Naive thymus-derived CD4-positive, alpha-beta T cell (primary cell): Measurements from ENCODE around the gene HHIPL2. TPM values are rescaled to one million over a fixed set of nuclear protein-coding genes. Genes with fewer than 3 reads are reported as not detected.

Source experiments
- ATAC-seq: fragments of 150-1000 bp; cut with Tn5 transposase; 2 replicates; pipeline ENCODE4 v1.10.0; 2021; ENCODE audit warnings: mild to moderate bottlenecking, moderate library complexity
- CTCF ChIA-PET: fragments of 350-600 bp; sonication (Branson Sonifier 250); formaldehyde crosslinking; loops from one replicate; lab custom pipeline; 2021; ENCODE audit warnings: antibody characterized with exemption; lab: Charles Lee
- POLR2A ChIA-PET: fragments of 350-600 bp; sonication (Branson Sonifier 250); formaldehyde crosslinking; loops from one replicate; lab custom pipeline; 2021; ENCODE audit warnings: antibody characterized with exemption, inconsistent platforms; lab: Charles Lee
- DNase-seq, 9 donors: peaks; one replicate each; pipeline versions ENCODE4 v3.0.0 to v3.0.0-alpha.2; 2020 to 2022; ENCODE audit warnings: mixed read lengths in 1 of 9
- H3K27ac ChIP-seq: one replicate; pipeline ENCODE4 v1.7.0; 2013; ENCODE audit warnings: mild to moderate bottlenecking, low read depth, low read length, moderate library complexity
- H3K27me3 ChIP-seq, 2 donors: one replicate each; pipeline ENCODE4 v1.7.0; 2013; ENCODE audit warnings: low read length in 2 of 2, mild to moderate bottlenecking in 2 of 2, moderate library complexity in 2 of 2; ENCODE audit not compliant: control insufficient read depth in 2 of 2, insufficient read depth in 2 of 2
- H3K36me3 ChIP-seq, 3 experiments: 1 replicate in 2 of 3; 2 replicates in 1 of 3; pipeline ENCODE4 v1.7.0; 2013; ENCODE audit warnings: low read length in 3 of 3, mild to moderate bottlenecking in 3 of 3, moderate library complexity in 1 of 3; ENCODE audit not compliant: insufficient read depth in 3 of 3, control insufficient read depth in 2 of 3
- H3K4me1 ChIP-seq, 2 donors: one replicate each; pipeline ENCODE4 v1.7.0; 2013; ENCODE audit warnings: low read length in 2 of 2, mild to moderate bottlenecking in 2 of 2, moderate library complexity in 1 of 2; ENCODE audit not compliant: control insufficient read depth in 2 of 2, insufficient read depth in 2 of 2
- H3K4me3 ChIP-seq: 2 replicates; pipeline ENCODE4 v1.7.0; 2013; ENCODE audit warnings: mild to moderate bottlenecking, low read length
- H3K9me3 ChIP-seq, 3 experiments: 1 replicate in 2 of 3; 2 replicates in 1 of 3; pipeline ENCODE4 v1.7.0; 2013; ENCODE audit warnings: low read length in 3 of 3; ENCODE audit not compliant: control insufficient read depth in 2 of 3
- H3K27ac Mint-ChIP-seq, 9 donors: one replicate each; pipeline ENCODE4 v1.8.0; 2020 to 2022; ENCODE audit warnings: mixed read lengths in 9 of 9, mild to moderate bottlenecking in 8 of 9, moderate library complexity in 5 of 9, inconsistent platforms in 2 of 9
- H3K27me3 Mint-ChIP-seq, 5 donors: one replicate each; pipeline ENCODE4 v1.8.0; 2021 to 2022; ENCODE audit warnings: mixed read lengths in 5 of 5, mild to moderate bottlenecking in 1 of 5
- H3K36me3 Mint-ChIP-seq, 5 donors: one replicate each; pipeline ENCODE4 v1.8.0; 2020 to 2022; ENCODE audit warnings: mixed read lengths in 5 of 5, mild to moderate bottlenecking in 3 of 5, inconsistent platforms in 1 of 5
- H3K4me1 Mint-ChIP-seq, 7 donors: one replicate each; pipeline ENCODE4 v1.8.0; 2020 to 2022; ENCODE audit warnings: mixed read lengths in 7 of 7, mild to moderate bottlenecking in 3 of 7, inconsistent platforms in 1 of 7
- H3K4me3 Mint-ChIP-seq, 10 donors: one replicate each; pipeline ENCODE4 v1.8.0; 2020 to 2022; ENCODE audit warnings: mild to moderate bottlenecking in 10 of 10, mixed read lengths in 10 of 10, moderate library complexity in 6 of 10, inconsistent platforms in 2 of 10
- H3K9me3 Mint-ChIP-seq, 11 donors: one replicate each; pipeline ENCODE4 v1.8.0; 2020 to 2022; ENCODE audit warnings: mixed read lengths in 11 of 11, mild to moderate bottlenecking in 4 of 11, inconsistent platforms in 1 of 11, moderate library complexity in 1 of 11
- intact Hi-C, 2 donors: fragments of 100-400 bp; cut with micrococcal nuclease; formaldehyde crosslinking; loops; one replicate each; pipeline ENCODE4 v1.15.1; 2023
- polyA plus RNA-seq, 2 donors: library from polyadenylated mRNA; unstranded; fragments of 300-500 nt; fragmentation: Illumina TruSeq; gene quantifications; one replicate each; pipeline ENCODE4 v1.2.3, GENCODE V29; 2021
- total RNA-seq, 6 experiments: library from RNA in 5 of 6; stranded (reverse) in 5 of 6; gene quantifications; 1 replicate in 5 of 6; 2 replicates in 1 of 6; pipeline ENCODE4 v1.2.3 and lab custom pipeline; 2021 to 2026

Gene HHIPL2
- total and polyA plus RNA-seq, 7 experiments from 2014 or later: 0.17 to 0.98 (median 0.49) TPM; not detected in 2

GRCh38 chr1:222530852-222531251 lies 17.1 kb downstream of the HHIPL2 start:
- Mint-ChIP-seq H3K27ac (no peak overlapping the region), H3K27me3 (peaks cover 5 to 14% (median 10%) of the 10 kb centered on the region in 5 donors), H3K4me1 (no peaks in the 10 kb centered on the region), H3K9me3 (peaks cover 0 to 9% (median 7%) of the 10 kb centered on the region in 11 donors), H3K4me3 (no peak overlapping the region), H3K36me3 (peaks cover 0 to 11% (median 8%) of the 10 kb centered on the region in 5 donors)
- intact Hi-C loops: no loop called here
- DNase-seq: no peak
- Histone ChIP-seq H3K27ac (no peak overlapping the region), H3K27me3 (no peaks in the 10 kb centered on the region), H3K4me3 (no peak overlapping the region), H3K4me1 (no peaks in the 10 kb centered on the region), H3K36me3 (no peaks in the 10 kb centered on the region), H3K9me3 (no peaks in the 10 kb centered on the region)
- ChIA-PET CTCF (interaction anchor here (0.9 kb wide), 1 partner anchor 12 kb away, joined by 4 read pairs; no protein-coding TSS in a partner anchor), POLR2A (no interaction called here)
- ATAC-seq: no peak

GRCh38 chr1:222529916-222530315 lies 18.0 kb downstream of the HHIPL2 start:
- POLR2A ChIA-PET: no interaction called here
- H3K27me3 Mint-ChIP-seq: peaks cover 10 to 12% (median 11%) of the 10 kb centered on the region in 5 donors

GRCh38 chr1:222529181-222529580 lies 18.7 kb downstream of the HHIPL2 start:
- Mint-ChIP-seq H3K9me3 (peaks cover 0 to 9% (median 6%) of the 10 kb centered on the region in 11 donors), H3K27me3 (peaks cover 8 to 12% (median 11%) of the 10 kb centered on the region in 5 donors), H3K4me1 (no peaks in the 10 kb centered on the region), H3K36me3 (peaks cover 0 to 11% (median 8%) of the 10 kb centered on the region in 5 donors), H3K27ac (no peak overlapping the region), H3K4me3 (no peak overlapping the region)
- POLR2A ChIA-PET: no interaction called here
- H3K4me3 ChIP-seq: no peak overlapping the region
- no peaks in the 10 kb centered on the region for H3K27me3 ChIP-seq
- no peaks in the 10 kb centered on the region for H3K4me1 ChIP-seq
- H3K9me3 ChIP-seq: no peaks in the 10 kb centered on the region
- H3K27ac ChIP-seq: no peak overlapping the region
- no peaks in the 10 kb centered on the region for H3K36me3 ChIP-seq
- CTCF ChIA-PET: no interaction called here
- intact Hi-C loops: no loop called here
- ATAC-seq (no peak), DNase-seq (no peak)

More at GRCh38 chr1:222529916-222530315, 18.0 kb downstream of the HHIPL2 start:
- Mint-ChIP-seq H3K9me3 (peaks cover 0 to 9% (median 7%) of the 10 kb centered on the region in 11 donors), H3K4me1 (no peaks in the 10 kb centered on the region), H3K36me3 (peaks cover 0 to 11% (median 8%) of the 10 kb centered on the region in 5 donors), H3K27ac (no peak overlapping the region), H3K4me3 (no peak overlapping the region)
- Histone ChIP-seq H3K9me3 (no peaks in the 10 kb centered on the region), H3K27me3 (no peaks in the 10 kb centered on the region), H3K36me3 (no peaks in the 10 kb centered on the region), H3K4me1 (no peaks in the 10 kb centered on the region), H3K27ac (no peak overlapping the region), H3K4me3 (no peak overlapping the region)
- no peak for ATAC-seq
- no peak for DNase-seq
- intact Hi-C loops: no loop called here
- CTCF ChIA-PET: no interaction called here

- ATAC-seq: no peak
- no peaks in the 10 kb centered on the region for H3K36me3 ChIP-seq
- no peaks in the 10 kb centered on the region for H3K27me3 ChIP-seq
- H3K4me1 ChIP-seq: no peaks in the 10 kb centered on the region
- Mint-ChIP-seq H3K9me3 (peaks cover 0 to 17% (median 8%) of the 10 kb centered on the region in 11 donors), H3K36me3 (peaks cover 0 to 13% (median 8%) of the 10 kb centered on the region in 5 donors), H3K27ac (no peak overlapping the region), H3K4me3 (no peak overlapping the region), H3K4me1 (no peaks in the 10 kb centered on the region), H3K27me3 (peaks cover 5 to 12% (median 10%) of the 10 kb centered on the region in 5 donors)
- H3K27ac ChIP-seq: no peak overlapping the region
- intact Hi-C loops: no loop called here
- H3K4me3 ChIP-seq: no peak overlapping the region
- POLR2A ChIA-PET: no interaction called here
- CTCF ChIA-PET: no interaction called here
- no peak for DNase-seq
- H3K9me3 ChIP-seq: no peaks in the 10 kb centered on the region
Measured at GRCh38 chr1:222525951-222526350, 22.0 kb downstream of the HHIPL2 start.

DNA sequence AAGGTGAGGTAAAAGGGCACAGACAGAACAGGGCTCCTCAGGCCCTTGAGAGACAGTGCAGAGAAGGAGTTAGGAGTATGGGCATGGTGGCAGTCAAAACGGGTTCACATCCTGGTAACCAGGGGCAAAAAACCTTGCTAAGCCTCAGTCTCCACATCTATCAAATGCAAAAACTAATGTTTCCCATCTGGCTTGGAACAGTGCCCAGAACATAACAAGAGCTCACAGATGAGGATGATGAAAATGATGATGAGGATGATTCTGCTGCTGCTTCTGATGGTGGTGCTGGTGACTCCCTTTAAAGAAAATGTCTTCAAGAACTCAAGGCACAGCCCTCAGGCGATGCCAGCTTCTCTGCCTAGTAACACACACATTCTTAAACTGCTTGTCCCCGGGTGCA lies 24.1 kb downstream of the HHIPL2 start:
- no peaks in the 10 kb centered on the region for H3K36me3 ChIP-seq
- intact Hi-C loops: no loop called here
- H3K4me1 ChIP-seq: no peaks in the 10 kb centered on the region
- H3K27me3 ChIP-seq: no peaks in the 10 kb centered on the region
- Mint-ChIP-seq H3K27ac (no peak overlapping the region), H3K9me3 (peaks cover 0 to 20% (median 8%) of the 10 kb centered on the region in 11 donors), H3K4me1 (no peaks in the 10 kb centered on the region), H3K4me3 (no peak overlapping the region), H3K36me3 (peaks cover 0 to 13% (median 8%) of the 10 kb centered on the region in 5 donors), H3K27me3 (peaks cover 0 to 8% (median 4%) of the 10 kb centered on the region in 5 donors)
- no peaks in the 10 kb centered on the region for H3K9me3 ChIP-seq
- no peak for ATAC-seq
- CTCF ChIA-PET: no interaction called here
- no peak overlapping the region for H3K27ac ChIP-seq
- no peak overlapping the region for H3K4me3 ChIP-seq
- DNase-seq: no peak
- POLR2A ChIA-PET: no interaction called here

GRCh38 chr1:222522105-222522915 lies 25.6 kb downstream of the HHIPL2 start:
- H3K27me3 ChIP-seq: no peaks in the 10 kb centered on the region
- Mint-ChIP-seq H3K9me3 (peaks cover 0 to 14% (median 5%) of the 10 kb centered on the region in 11 donors), H3K4me3 (no peak overlapping the region), H3K36me3 (peaks cover 0 to 7% (median 2%) of the 10 kb centered on the region in 5 donors), H3K27ac (no peak overlapping the region), H3K27me3 (peaks cover 0 to 8% (median 4%) of the 10 kb centered on the region in 5 donors), H3K4me1 (no peaks in the 10 kb centered on the region)
- no peaks in the 10 kb centered on the region for H3K9me3 ChIP-seq
- no peak for ATAC-seq
- intact Hi-C loops: no loop called here
- ChIA-PET CTCF (no interaction called here), POLR2A (interaction anchor here (0.7 kb wide), 1 partner anchor 126 kb away, joined by 3 read pairs; no protein-coding TSS in a partner anchor)
- no peak overlapping the region for H3K27ac ChIP-seq
- no peak overlapping the region for H3K4me3 ChIP-seq
- no peak for DNase-seq
- no peaks in the 10 kb centered on the region for H3K36me3 ChIP-seq
- H3K4me1 ChIP-seq: no peaks in the 10 kb centered on the region
